ENCODE results near the gene FRMPD1. TPM values are rescaled to one million over a fixed set of nuclear protein-coding genes. Genes with fewer than 3 reads are reported as not detected.

FRMPD1 gene
- under 0.01 TPM in 1 of 2 replicates, not detected in the other for total RNA-seq

GRCh38 chr9:37650873-37651768, at the start of gene FRMPD1:
Gene FRMPD1 (plus strand): TSS chr9:37650954. CDS start chr9:37692642, 41,688 bp downstream.

GRCh38 chr9:37753489-37754190, 102.9 kb downstream of the FRMPD1 start, which contains the start of gene TRMT10B:
Gene TRMT10B (plus strand): TSS chr9:37753805. CDS start chr9:37761932, 8,127 bp downstream.

GRCh38 chr9:37784616-37785483, 134.1 kb downstream of the FRMPD1 start, which contains the start of gene EXOSC3:
Gene EXOSC3 (minus strand): TSS chr9:37785064. CDS start chr9:37785044, 20 bp downstream.

Other genes with a start within 250 kb of the FRMPD1 start
- 119 and 159 TPM in 2 replicates for gene GRHPR, start 228.3 kb upstream of the FRMPD1 start, total RNA-seq
- gene ZBTB5, start 185.5 kb upstream of the FRMPD1 start, total RNA-seq, result 6.5 and 7.9 TPM in 2 replicates
- gene POLR1E, start 165.0 kb upstream of the FRMPD1 start, total RNA-seq, result 43.2 and 55.8 TPM in 2 replicates
- gene FBXO10, start 74.6 kb upstream of the FRMPD1 start, total RNA-seq, result 15.5 and 29.4 TPM in 2 replicates
- gene TOMM5, start 58.4 kb upstream of the FRMPD1 start, total RNA-seq, result 117 and 145 TPM in 2 replicates
- gene TRMT10B, start 102.9 kb downstream of the FRMPD1 start, total RNA-seq, result 4.2 TPM in 2 replicates
- gene EXOSC3, start 134.1 kb downstream of the FRMPD1 start, total RNA-seq, result 34.4 and 58.8 TPM in 2 replicates
- gene DCAF10, start 149.8 kb downstream of the FRMPD1 start, total RNA-seq, result 26.9 and 28.1 TPM in 2 replicates